Aorta (tissue), 5 donors: ENCODE data around the gene SLC4A11. TPM values are rescaled to one million over a fixed set of nuclear protein-coding genes. Genes with fewer than 3 reads are reported as not detected.

ENCODE experiments used
- ATAC-seq: fragments of 200-7000 bp; cut with Tn5 transposase; one replicate; pipeline ENCODE4 v1.9.1; 2022; ENCODE audit warnings: moderate library complexity; ENCODE audit not compliant: low FRiP score
- DNase-seq, 2 donors: peaks; one replicate each; pipeline ENCODE4 v3.0.0-alpha.2; 2020
- H3K27ac ChIP-seq, 2 donors: one replicate each; pipeline ENCODE4 v1.5.1; 2013; ENCODE audit warnings: low read length in 2 of 2, mild to moderate bottlenecking in 2 of 2, moderate library complexity in 2 of 2, control low read depth in 1 of 2, inconsistent platforms in 1 of 2, low read depth in 1 of 2
- H3K27me3 ChIP-seq, 2 donors: one replicate each; pipeline ENCODE4 v1.6.1; 2013; ENCODE audit warnings: control low read depth in 1 of 2, low read length in 1 of 2, mild to moderate bottlenecking in 1 of 2, moderate library complexity in 1 of 2; ENCODE audit not compliant: insufficient read depth in 2 of 2, control insufficient read depth in 1 of 2
- H3K36me3 ChIP-seq, 2 donors: one replicate each; pipeline ENCODE4 v1.6.1; 2013; ENCODE audit warnings: control low read depth in 1 of 2, low read length in 1 of 2, mild to moderate bottlenecking in 1 of 2; ENCODE audit not compliant: insufficient read depth in 2 of 2, control insufficient read depth in 1 of 2
- H3K4me1 ChIP-seq, 2 donors: one replicate each; pipeline ENCODE4 v1.6.1; 2013; ENCODE audit warnings: low read length in 2 of 2, control low read depth in 1 of 2, mild to moderate bottlenecking in 1 of 2, moderate library complexity in 1 of 2; ENCODE audit not compliant: insufficient read depth in 2 of 2, control insufficient read depth in 1 of 2
- H3K4me3 ChIP-seq, 2 donors: one replicate each; pipeline ENCODE4 v1.5.1; 2013; ENCODE audit warnings: low read length in 2 of 2, control low read depth in 1 of 2, mild to moderate bottlenecking in 1 of 2
- H3K9me3 ChIP-seq: one replicate; pipeline ENCODE4 v1.6.1; 2013; ENCODE audit warnings: mild to moderate bottlenecking, low read length; ENCODE audit not compliant: control insufficient read depth
- WGBS, 2 donors: extraction: QIAGEN DNeasy Blood & Tissue Kit; methylation state at CpG; one replicate each; pipeline ENCODE4 v1.1.7; 2013; 5-methylcytosine and 5-hydroxymethylcytosine counted together
- intact Hi-C, 2 donors: fragments of 100-400 bp; cut with DNase I; formaldehyde crosslinking; loops; one replicate each; pipeline versions ENCODE4 v1.14.2 to v1.15.0; 2022
- polyA plus RNA-seq, 2 donors: library from polyadenylated mRNA; stranded (reverse); fragments of 200-250 nt; gene quantifications; one replicate each; pipeline ENCODE4 v1.2.3, GENCODE V29; 2013
- total RNA-seq, 2 donors: library from RNA; stranded (reverse); fragmentation: NEBNext Ultra II Directional; extraction: Animal tissue kit (Norgen Biotek cat#: 25700); gene quantifications; one replicate each; pipeline ENCODE4 v1.2.1, GENCODE V29; 2021
- donor health status: healthy with polysubstance abuse.
- donor health status: Bipolar disorder and iron deficiency.
- donor health status: DM: no; HTN: no; CAD: no.
- donor health status: DM: no; HTN: no; CAD: no.
- donor health status: DM: yes; HTN: yes; CAD: no.

Gene SLC4A11
- total and polyA plus RNA-seq, 4 donors = 0.23 to 0.63 (median 0.29) TPM; not detected in 1

GRCh38 chr20:3233991-3234498 is 4.9 kb downstream of the SLC4A11 start:
- DNase-seq = no peak
- H3K27me3 ChIP-seq = no peaks in the 10 kb centered on the region
- intact Hi-C loops = no loop called here

GRCh38 chr20:3233131-3233990 is 5.6 kb downstream of the SLC4A11 start:
- no peak for DNase-seq
- intact Hi-C loops = no loop called here
- Histone ChIP-seq H3K4me3 (no peak overlapping the region), H3K36me3 (no peaks in the 10 kb centered on the region), H3K9me3 (no peaks in the 10 kb centered on the region), H3K27me3 (no peaks in the 10 kb centered on the region), H3K4me1 (no peaks in the 10 kb centered on the region), H3K27ac (no peak overlapping the region)
- no peak for ATAC-seq
- WGBS, 2 donors = 88 to 91% methylated on average over 31 to 32 of the region's 32 CpGs

More at GRCh38 chr20:3233991-3234498, 4.9 kb downstream of the SLC4A11 start:
- 92 to 93% methylated on average over 25 of the region's 25 CpGs for WGBS, 2 donors
- no peaks in the 10 kb centered on the region for H3K36me3 ChIP-seq
- H3K9me3 ChIP-seq = no peaks in the 10 kb centered on the region
- no peaks in the 10 kb centered on the region for H3K4me1 ChIP-seq
- no peak overlapping the region for H3K4me3 ChIP-seq
- H3K27ac ChIP-seq = no peak overlapping the region
- ATAC-seq = no peak

- DNase-seq (no peak), ATAC-seq (no peak)
- intact Hi-C loops = no loop called here
- H3K36me3 ChIP-seq = no peaks in the 10 kb centered on the region
- WGBS, 2 donors = 91 to 93% methylated on average over 15 of the region's 15 CpGs
- no peaks in the 10 kb centered on the region for H3K4me1 ChIP-seq
- no peak overlapping the region for H3K4me3 ChIP-seq
- no peak overlapping the region for H3K27ac ChIP-seq
- no peaks in the 10 kb centered on the region for H3K9me3 ChIP-seq
- H3K27me3 ChIP-seq = no peaks in the 10 kb centered on the region
These were observed 7.0 kb downstream of the SLC4A11 start for GRCh38 chr20:3231889-3232588.

- ATAC-seq (no peak), DNase-seq (no peak)
- H3K4me3 ChIP-seq = no peak overlapping the region
- intact Hi-C loops = no loop called here
- H3K27me3 ChIP-seq = no peaks in the 10 kb centered on the region
- no peak overlapping the region for H3K27ac ChIP-seq
- no peaks in the 10 kb centered on the region for H3K36me3 ChIP-seq
- H3K4me1 ChIP-seq = no peaks in the 10 kb centered on the region
- 94 to 95% methylated on average over 20 to 21 of the region's 21 CpGs for whole genome bisulfite sequencing, 2 donors
- no peaks in the 10 kb centered on the region for H3K9me3 ChIP-seq
These were observed 7.9 kb downstream of the SLC4A11 start for GRCh38 chr20:3231116-3231515.

- Histone ChIP-seq H3K4me3 (no peak overlapping the region), H3K4me1 (no peaks in the 10 kb centered on the region), H3K27ac (no peak overlapping the region), H3K36me3 (no peaks in the 10 kb centered on the region), H3K27me3 (no peaks in the 10 kb centered on the region), H3K9me3 (no peaks in the 10 kb centered on the region)
- intact Hi-C loops = no loop called here
- WGBS, 2 donors = 90 to 93% methylated on average over 13 to 14 of the region's 14 CpGs
- no peak for DNase-seq
- no peak for ATAC-seq
These were observed 9.2 kb downstream of the SLC4A11 start for GRCh38 chr20:3229798-3230197.

GRCh38 chr20:3229158-3229557 is 9.8 kb downstream of the SLC4A11 start:
- WGBS, 2 donors = 93 to 96% methylated on average over 21 to 22 of the region's 22 CpGs
- Histone ChIP-seq H3K4me3 (no peak overlapping the region), H3K9me3 (no peaks in the 10 kb centered on the region), H3K27ac (no peak overlapping the region), H3K36me3 (no peaks in the 10 kb centered on the region), H3K27me3 (no peaks in the 10 kb centered on the region), H3K4me1 (no peaks in the 10 kb centered on the region)
- DNase-seq = no peak
- intact Hi-C loops = no loop called here
- no peak for ATAC-seq

GRCh38 chr20:3228750-3229032 is 10.3 kb downstream of the SLC4A11 start:
- H3K27ac ChIP-seq = no peak overlapping the region
- no peaks in the 10 kb centered on the region for H3K36me3 ChIP-seq
- 82 to 90% methylated on average over 11 of the region's 11 CpGs for WGBS, 2 donors
- no peaks in the 10 kb centered on the region for H3K4me1 ChIP-seq
- H3K9me3 ChIP-seq = no peaks in the 10 kb centered on the region
- H3K4me3 ChIP-seq = no peak overlapping the region
- ATAC-seq = no peak
- H3K27me3 ChIP-seq = no peaks in the 10 kb centered on the region
- intact Hi-C loops = no loop called here
- DNase-seq = no peak

- no peak for DNase-seq
- no peaks in the 10 kb centered on the region for H3K9me3 ChIP-seq
- WGBS, 2 donors = 87 to 89% methylated on average over 36 to 42 of the region's 42 CpGs
- intact Hi-C loops = no loop called here
- no peak for ATAC-seq
- no peaks in the 10 kb centered on the region for H3K4me1 ChIP-seq
- H3K27ac ChIP-seq = no peak overlapping the region
- H3K36me3 ChIP-seq = no peaks in the 10 kb centered on the region
- H3K27me3 ChIP-seq = no peaks in the 10 kb centered on the region
- no peak overlapping the region for H3K4me3 ChIP-seq
These were observed 10.8 kb downstream of the SLC4A11 start for GRCh38 chr20:3227936-3228749.
